ENCODE data around the gene NRP2.

Gene NRP2

GRCh38 chr2:205732314-205732713 is 50.0 kb downstream of the NRP2 start:
- no peak for DNase-seq (ENCODE audit: low read depth in 2 of 2)

DNA sequence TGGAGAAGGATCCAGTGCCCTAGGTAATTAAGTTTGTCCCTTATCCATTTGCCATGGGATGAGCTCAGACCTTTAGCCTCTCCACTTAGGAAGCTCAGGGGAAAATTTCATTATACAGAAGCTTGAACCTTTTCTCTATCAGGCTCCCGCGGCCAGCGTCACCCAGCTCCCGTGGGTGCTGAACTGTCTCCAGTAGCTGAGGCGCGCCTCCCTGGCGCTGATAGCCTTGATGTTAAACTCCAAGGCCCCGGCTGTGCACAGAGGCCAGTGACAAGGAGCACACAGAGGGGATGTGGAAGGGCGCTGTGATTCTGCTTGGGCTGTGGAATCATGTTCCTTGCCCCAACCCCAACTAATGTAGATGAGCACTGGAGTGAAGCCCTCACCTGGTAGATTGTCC is 50.8 kb downstream of the NRP2 start:
- no peak for DNase-seq (ENCODE audit: low read depth in 2 of 2)

DNA sequence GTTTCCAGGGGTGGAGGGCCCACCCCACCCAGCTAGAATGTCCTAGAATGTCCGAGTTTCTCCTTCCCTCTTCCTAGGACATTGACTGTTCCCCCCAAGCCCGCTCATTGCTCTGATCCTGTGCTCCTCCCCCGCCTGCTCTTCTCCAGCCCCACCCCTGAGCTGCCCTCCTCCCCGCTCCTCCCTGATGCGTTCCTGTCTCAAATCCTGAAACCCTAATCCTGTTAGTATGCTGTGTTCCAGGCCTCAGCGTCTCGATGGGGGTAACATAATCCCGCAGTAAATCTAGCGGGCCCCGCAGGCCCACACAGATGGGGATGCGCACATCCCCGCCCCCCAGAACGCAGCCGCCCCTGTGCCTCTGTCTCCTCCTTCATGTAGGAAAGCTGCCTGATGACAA is 51.3 kb downstream of the NRP2 start:
- no peak for DNase-seq (ENCODE audit: low read depth in 2 of 2)

GRCh38 chr2:205734436-205735037 is 52.2 kb downstream of the NRP2 start:
- DNase-seq (ENCODE audit: low read depth in 2 of 2): no peak

DNA sequence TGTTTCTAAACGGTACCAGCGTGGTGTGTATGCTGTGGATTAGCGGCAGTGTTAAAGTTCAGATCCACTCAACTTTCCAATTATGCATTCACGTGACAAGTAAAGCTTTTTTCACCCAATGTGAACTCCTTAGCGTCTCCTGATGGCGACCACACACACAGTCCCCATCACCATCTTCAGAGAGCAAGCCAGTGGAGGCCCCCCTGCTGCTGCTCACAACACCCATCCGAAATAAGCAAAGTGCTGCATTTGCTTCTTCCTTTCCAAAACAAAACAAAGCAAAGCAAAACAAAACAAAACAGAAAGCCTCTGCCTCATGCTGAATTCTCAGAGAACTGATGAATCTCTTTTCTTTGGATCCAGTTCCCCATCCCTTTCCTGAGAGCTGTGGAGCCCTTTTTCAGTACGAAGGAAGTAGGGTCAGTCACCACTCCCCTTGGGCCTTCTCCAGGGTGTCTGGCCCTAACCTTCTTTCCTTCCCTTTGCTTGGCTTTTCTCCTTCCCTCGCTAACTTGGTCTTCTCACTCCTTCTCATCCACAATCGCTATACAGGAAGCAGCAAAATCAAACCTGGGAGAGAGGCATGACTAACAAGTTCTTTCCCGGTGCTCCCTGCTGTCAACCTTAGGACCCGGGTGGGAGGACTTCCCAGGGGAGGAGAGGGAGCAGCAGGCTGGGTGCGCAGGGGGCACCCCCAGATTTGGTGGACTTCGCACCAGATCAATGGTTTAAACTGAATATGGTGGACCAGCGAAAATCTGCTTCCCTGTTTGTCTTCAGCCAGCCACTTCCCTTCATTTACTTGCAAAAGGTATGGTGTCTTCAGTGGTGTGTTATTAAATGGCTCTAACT is 56.0 kb downstream of the NRP2 start:
- no peak for DNase-seq (ENCODE audit: low read depth in 2 of 2)

GRCh38 chr2:205739620-205740019 is 57.3 kb downstream of the NRP2 start:
- no peak for DNase-seq (ENCODE audit: low read depth in 2 of 2)

DNA sequence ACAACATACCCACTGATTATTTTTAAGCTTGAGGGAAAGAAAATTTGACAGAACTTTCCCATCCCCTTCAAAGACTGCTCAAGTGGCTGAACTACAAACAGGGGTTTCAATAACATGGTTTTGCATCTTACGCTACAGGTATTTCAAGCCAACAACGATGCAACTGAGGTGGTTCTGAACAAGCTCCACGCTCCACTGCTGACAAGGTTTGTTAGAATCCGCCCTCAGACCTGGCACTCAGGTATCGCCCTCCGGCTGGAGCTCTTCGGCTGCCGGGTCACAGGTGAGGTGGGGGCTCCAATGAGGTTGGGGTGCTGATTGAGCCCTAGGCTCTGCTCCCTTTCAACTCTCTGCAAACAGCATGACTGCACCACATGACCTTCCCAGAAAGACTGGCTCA is 58.1 kb downstream of the NRP2 start:
- no peak for DNase-seq (ENCODE audit: low read depth in 2 of 2)

GRCh38 chr2:205741256-205741978 is 59.1 kb downstream of the NRP2 start:
- no peak for DNase-seq (ENCODE audit: low read depth in 2 of 2)

DNA sequence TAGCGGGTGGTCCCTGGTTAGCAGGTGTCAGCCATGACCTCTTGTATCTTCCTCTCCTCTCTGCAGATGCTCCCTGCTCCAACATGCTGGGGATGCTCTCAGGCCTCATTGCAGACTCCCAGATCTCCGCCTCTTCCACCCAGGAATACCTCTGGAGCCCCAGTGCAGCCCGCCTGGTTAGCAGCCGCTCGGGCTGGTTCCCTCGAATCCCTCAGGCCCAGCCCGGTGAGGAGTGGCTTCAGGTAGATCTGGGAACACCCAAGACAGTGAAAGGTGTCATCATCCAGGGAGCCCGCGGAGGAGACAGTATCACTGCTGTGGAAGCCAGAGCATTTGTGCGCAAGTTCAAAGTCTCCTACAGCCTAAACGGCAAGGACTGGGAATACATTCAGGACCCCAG is 60.8 kb downstream of the NRP2 start:
- no peak for DNase-seq (ENCODE audit: low read depth in 2 of 2)

GRCh38 chr2:205744074-205744591 is 61.8 kb downstream of the NRP2 start:
- DNase-seq (ENCODE audit: low read depth in 2 of 2): no peak

- no peak for DNase-seq (ENCODE audit: low read depth in 2 of 2)
Measured at GRCh38 chr2:205745661-205746419, 63.5 kb downstream of the NRP2 start.

DNA sequence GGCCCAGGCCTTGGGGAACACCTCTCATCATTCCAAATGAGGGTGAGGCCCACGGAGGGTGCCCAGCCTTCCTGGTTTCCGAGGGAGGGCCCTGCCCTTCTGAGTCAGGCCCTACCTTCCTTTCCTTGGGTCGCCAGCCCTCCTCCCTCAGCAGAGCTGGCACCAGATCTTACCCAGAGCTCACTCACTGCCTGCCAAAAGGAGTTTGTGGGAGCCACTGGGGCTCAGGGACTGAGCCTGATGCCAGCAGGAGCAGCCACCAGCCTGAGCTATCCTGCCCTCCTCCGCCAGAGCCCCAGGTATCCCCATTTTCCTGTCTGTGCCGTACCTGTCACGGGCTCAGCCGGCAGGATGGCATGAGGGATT is 64.1 kb downstream of the NRP2 start:
- no peak for DNase-seq (ENCODE audit: low read depth in 2 of 2)

DNA sequence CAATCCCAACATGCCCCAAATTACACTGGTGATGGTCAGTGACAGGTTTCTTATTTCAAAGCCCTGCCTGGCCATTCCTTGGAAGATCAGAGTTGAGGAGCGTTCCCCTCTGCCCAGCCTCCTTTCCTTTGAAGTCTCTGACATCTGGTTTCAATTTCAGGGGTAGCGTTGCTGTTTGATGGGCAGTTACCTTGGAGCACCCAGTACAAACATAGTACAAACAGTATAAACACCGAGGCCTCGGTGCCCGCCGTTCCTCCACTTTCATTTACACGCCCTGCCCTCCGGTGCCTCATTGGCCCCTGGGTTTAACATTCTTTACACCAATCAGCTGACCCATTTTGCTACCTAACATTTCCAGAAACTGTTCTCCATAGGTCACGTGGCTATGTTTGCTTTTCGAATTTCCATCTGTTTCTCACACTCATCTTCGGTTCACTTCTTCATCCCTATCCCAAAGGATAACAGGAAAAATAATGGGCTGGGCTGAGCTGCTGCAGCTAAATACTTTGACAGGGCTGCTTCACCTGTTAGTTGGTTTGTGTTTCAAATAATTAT is 65.6 kb downstream of the NRP2 start:
- no peak for DNase-seq (ENCODE audit: low read depth in 2 of 2)

GRCh38 chr2:205748639-205749038 is 66.3 kb downstream of the NRP2 start:
- DNase-seq (ENCODE audit: low read depth in 2 of 2): no peak

- no peak for DNase-seq (ENCODE audit: low read depth in 2 of 2)
Measured at GRCh38 chr2:205749078-205749477, 66.8 kb downstream of the NRP2 start.

GRCh38 chr2:205750797-205751196 is 68.5 kb downstream of the NRP2 start:
- no peak for DNase-seq (ENCODE audit: low read depth in 2 of 2)

DNA sequence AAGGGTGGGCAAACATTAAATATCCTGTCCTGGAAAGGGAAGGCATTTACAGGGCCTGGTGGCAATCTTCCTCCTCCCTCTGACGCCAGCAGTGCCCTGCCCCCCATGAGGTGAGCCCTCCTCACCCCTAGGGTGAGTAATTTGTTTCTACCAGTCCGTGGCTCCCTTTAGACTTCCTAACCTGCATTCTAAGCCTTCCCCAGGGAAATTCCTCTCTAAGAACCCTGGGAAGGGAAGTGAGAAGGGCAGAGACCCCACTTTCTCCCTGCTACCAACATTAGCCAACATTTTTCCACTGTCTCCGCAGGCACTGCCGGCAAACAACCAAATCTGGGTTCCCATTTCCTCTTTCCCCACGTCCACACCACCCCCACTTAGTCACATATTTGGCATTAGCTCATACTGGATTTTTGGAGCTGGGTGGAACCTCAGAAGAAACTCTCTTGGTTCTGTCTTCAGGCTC is 69.3 kb downstream of the NRP2 start:
- DNase-seq (ENCODE audit: low read depth in 2 of 2): no peak

DNA sequence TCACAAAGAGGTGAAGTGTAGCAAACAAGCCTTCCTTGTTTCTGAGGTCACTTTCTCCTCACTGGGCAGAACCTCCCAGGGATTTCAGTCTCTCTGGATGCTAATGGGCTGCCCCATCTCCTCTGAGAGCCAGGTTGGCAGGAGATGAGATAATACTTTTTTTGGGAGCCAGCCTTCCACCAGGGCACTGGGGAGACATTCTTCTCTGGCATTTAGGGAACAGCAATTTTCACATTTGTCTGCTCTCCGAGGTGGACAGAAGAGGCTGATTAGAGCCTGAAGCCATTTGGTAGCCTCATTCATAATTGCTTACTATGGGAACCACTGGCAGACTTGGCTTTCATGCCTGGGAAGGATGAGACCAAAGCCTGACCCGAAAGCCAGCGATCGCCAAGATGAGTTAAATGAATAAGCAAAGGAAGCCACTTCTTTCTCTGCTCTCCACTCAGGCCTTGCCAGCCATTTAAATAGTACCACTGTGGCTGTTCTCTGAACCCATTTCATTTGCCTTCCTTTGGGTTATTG is 70.1 kb downstream of the NRP2 start:
- no peak for DNase-seq (ENCODE audit: low read depth in 2 of 2)

DNA sequence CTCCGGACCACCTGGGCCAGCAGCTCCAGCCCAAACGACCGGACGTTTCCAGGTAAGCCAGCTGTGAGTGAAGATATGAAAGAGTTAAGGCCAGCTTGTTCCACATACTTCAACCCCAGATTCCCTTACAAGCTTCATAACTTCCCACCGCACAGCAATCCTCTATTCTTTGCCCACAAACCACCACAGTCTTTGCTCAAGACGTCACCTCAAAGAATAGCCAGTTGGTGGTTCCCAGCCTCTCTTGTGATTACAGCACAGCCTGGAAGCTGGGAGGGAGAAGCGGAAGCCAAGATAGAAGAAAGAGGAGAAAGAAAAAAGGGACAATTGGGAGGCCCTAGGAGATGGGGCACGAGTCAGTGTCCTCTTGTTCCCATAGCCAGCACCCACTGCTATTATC is 70.6 kb downstream of the NRP2 start:
- no peak for DNase-seq (ENCODE audit: low read depth in 2 of 2)

- DNase-seq (ENCODE audit: low read depth in 2 of 2): no peak
Measured at GRCh38 chr2:205754285-205754923, 72.1 kb downstream of the NRP2 start.

- no peak for DNase-seq (ENCODE audit: low read depth in 2 of 2)
Measured at GRCh38 chr2:205754924-205755321, 72.6 kb downstream of the NRP2 start.

Measured in activated CD4-positive, alpha-beta T cell treated with anti-CD3 and anti-CD28 coated beads for 24 hours (primary cell).